Activated CD8-positive, alpha-beta memory T cell treated with anti-CD3 and anti-CD28 coated beads, Interleukin-2, amount 50 U/mL, for 1 hour (primary cell): Measurements from ENCODE around the gene PRDM1.

Experiments
- DNase-seq: peaks from one replicate; pipeline ENCODE4 v3.0.0-alpha.2; 2020; ENCODE audit errors: extremely low read depth

Gene PRDM1

DNA sequence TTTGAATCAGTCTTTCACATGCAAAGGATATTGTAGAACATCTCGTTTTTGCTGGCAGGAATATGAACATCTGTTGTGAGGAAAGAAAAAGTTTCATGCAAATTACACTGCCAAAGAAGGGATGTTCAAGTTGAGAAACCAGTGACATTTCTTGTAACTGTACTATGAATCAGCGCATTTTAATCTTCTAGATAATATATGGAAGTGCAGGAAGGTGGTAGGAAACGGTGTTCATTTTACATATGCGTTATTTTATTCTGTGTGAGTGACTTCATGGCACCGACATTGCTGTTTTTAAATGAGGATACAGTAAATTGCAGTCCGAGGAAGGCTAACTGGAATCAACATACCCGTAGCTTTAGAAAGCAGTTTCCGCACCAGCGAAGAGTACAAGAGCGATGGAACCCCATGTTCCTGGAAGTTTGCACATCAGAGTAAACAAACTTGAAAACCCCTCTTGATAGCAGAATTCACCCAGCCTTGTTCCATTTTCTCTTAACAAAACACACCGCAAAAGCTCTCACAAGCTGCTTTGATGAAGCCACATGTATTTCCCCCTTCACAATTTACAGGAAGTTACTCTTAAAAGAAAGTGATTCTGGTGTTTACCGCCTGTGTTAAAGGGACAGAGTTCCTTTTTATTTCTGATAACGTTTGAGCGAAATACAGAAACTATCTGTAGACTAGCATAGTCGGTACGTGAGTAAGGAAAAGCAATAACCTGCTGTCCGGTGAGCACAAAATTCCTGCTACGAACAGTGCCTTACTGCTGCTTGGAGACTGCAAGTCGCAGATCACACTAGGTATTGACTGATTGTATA lies 11.5 kb downstream of the PRDM1 start:
- DNase-seq = peak; percentile 34

- no peak for DNase-seq
Observed at GRCh38 chr6:106098383-106099234, 12.5 kb downstream of the PRDM1 start.

DNA sequence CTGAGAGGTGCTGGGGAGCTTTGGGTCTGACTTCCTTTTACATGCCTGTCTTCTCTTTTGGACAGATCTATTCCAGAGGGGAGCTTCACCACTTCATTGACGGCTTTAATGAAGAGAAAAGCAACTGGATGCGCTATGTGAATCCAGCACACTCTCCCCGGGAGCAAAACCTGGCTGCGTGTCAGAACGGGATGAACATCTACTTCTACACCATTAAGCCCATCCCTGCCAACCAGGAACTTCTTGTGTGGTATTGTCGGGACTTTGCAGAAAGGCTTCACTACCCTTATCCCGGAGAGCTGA lies 13.1 kb downstream of the PRDM1 start:
- DNase-seq = no peak

DNA sequence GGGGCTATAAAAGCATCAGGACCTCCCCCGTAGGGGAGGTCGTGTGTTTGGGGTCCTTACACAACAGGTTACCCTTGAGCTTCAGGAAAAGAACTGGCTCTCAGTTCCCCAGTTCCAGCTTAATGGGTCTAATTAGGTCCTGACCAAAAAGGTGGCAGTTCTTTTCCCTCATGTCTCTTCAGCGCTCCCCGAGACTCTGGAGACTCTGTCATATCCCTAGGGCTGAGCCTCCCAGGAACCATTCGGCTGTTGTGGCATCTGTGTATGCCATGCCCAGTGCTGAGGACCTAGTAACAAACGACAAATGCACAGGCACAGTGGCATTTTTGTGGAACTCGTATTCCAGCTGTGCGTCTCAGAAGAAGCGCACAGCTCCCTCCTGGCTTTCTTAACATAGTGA lies 14.6 kb downstream of the PRDM1 start:
- DNase-seq = no peak

- DNase-seq = no peak
Observed at GRCh38 chr6:106101466-106101865, 15.3 kb downstream of the PRDM1 start.

DNA sequence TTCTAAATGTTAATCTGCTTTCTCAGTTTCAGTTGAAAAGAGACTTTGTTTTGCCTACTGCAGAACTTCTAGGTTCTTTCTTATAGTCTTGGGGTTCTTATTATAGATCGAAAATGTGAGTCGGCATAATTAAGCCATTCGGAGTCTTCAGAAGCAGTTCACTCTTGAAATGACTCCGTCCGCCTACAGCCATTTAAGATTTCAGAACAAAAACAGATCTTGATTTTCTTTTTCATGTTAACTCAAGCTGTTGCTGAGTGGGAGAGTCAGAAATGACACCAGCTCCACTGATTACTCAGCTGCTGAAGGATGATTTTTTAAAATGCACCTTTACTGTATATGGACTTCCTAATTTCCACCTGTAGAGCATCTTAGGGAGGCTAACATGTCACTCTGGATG lies 15.9 kb downstream of the PRDM1 start:
- no peak for DNase-seq

DNA sequence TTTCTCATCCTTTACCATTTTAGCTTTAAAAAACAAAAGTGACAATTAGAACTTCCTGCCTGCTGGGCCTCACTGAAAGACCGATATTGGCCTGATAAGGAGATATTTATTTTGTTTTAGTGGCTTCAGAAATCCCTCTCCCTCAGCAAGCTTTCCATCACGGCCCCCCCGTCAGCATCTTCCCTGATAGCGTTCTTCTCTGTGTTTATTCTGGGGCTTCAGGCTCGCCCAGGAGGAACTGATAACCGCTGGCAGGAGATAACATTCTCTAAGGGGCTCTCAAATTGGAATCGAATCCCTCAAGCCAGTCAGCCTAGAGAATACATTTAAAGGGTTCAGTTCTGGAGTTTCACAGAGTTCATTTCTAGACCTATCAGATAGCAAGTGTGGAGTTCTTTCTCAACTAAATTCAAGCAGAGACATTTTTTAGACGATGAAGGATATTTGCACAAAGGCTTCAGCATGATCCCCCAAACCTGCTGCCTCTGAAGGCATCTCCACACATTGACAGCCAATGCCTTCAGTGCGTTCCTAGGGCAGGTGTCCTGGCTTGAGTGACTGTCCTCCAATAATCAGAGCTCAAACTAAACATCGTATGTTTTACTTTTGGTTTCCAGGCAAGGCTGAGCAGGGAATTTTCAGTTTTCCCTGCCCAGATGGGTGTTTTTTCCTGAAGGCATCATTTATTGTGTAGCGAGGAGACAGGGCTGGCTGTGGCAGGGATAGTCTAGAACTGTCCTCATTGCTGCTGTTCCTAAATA lies 17.0 kb downstream of the PRDM1 start:
- no peak for DNase-seq

DNA sequence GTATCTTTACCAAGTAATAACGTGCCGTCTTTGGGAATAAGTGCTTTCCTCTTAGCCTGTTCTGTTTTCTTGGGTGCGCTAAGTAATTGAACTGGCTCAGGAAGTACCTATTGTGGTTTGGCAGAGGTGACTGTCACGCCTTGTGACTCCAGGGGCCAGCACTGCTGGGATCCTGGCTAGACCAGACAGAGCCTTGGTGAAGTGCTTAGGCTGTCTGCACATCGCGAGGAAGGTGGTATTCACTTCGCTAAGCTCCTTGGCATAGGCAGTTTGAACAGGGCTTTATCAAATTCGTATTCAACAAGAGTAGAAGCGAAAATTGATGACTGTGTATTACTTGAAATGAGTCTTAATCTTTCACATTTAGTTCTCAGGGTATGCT lies 17.6 kb downstream of the PRDM1 start:
- DNase-seq = no peak

- no peak for DNase-seq
Observed at GRCh38 chr6:106104476-106104875, 18.3 kb downstream of the PRDM1 start.

DNA sequence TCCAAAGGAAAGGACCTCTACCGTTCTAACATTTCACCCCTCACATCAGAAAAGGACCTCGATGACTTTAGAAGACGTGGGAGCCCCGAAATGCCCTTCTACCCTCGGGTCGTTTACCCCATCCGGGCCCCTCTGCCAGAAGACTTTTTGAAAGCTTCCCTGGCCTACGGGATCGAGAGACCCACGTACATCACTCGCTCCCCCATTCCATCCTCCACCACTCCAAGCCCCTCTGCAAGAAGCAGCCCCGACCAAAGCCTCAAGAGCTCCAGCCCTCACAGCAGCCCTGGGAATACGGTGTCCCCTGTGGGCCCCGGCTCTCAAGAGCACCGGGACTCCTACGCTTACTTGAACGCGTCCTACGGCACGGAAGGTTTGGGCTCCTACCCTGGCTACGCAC lies 18.8 kb downstream of the PRDM1 start:
- DNase-seq = no peak

DNA sequence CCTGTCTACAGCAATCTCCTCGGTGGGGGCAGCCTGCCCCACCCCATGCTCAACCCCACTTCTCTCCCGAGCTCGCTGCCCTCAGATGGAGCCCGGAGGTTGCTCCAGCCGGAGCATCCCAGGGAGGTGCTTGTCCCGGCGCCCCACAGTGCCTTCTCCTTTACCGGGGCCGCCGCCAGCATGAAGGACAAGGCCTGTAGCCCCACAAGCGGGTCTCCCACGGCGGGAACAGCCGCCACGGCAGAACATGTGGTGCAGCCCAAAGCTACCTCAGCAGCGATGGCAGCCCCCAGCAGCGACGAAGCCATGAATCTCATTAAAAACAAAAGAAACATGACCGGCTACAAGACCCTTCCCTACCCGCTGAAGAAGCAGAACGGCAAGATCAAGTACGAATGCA lies 19.4 kb downstream of the PRDM1 start:
- DNase-seq = no peak

GRCh38 chr6:106106276-106107042 lies 20.3 kb downstream of the PRDM1 start:
- DNase-seq = no peak

GRCh38 chr6:106107043-106107613 lies 21.0 kb downstream of the PRDM1 start:
- DNase-seq = no peak

DNA sequence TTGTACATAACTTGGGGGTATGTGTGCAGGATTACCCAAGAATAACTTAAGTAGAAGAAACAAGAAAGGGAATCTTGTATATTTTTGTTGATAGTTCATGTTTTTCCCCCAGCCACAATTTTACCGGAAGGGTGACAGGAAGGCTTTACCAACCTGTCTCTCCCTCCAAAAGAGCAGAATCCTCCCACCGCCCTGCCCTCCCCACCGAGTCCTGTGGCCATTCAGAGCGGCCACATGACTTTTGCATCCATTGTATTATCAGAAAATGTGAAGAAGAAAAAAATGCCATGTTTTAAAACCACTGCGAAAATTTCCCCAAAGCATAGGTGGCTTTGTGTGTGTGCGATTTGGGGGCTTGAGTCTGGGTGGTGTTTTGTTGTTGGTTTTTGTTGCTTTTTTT lies 22.0 kb downstream of the PRDM1 start:
- no peak for DNase-seq

DNA sequence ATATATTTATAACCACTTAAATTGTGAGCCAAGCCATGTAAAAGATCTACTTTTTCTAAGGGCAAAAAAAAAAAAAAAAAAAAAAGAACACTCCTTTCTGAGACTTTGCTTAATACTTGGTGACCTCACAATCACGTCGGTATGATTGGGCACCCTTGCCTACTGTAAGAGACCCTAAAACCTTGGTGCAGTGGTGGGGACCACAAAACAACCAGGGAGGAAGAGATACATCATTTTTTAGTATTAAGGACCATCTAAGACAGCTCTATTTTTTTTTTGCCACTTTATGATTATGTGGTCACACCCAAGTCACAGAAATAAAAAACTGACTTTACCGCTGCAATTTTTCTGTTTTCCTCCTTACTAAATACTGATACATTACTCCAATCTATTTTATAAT lies 22.9 kb downstream of the PRDM1 start:
- DNase-seq = no peak

DNA sequence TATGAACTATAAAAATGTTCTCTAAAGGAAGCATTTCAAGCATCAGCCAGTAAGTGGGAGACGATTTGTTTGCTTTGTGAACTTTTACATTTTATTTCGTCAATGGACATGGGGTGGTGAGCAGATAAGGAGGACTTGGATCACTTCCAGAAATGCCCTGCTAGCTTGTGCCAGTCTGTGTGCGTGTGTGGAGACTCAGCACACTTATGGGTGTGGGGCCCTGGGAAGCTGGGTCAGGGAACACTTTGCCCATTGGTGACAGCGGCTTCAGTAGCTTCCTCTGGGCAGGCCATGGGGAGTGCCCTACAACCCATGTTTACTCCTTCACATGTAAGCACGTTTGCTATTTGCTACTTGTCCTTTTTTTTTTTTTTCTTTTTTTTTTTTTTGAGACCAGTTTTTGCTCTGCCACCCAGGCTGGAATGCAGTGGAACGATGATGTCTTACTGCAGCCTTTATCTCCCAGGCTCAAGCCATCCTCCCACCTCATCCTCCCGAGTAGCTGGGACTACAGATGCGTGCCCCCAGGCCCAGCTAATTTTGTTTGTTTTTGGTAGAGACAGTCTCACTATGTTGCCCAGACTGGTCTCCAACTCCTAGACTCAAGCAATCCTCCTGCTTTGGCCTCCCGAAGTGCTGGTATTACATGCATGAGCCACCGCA lies 24.2 kb downstream of the PRDM1 start:
- DNase-seq = no peak

DNA sequence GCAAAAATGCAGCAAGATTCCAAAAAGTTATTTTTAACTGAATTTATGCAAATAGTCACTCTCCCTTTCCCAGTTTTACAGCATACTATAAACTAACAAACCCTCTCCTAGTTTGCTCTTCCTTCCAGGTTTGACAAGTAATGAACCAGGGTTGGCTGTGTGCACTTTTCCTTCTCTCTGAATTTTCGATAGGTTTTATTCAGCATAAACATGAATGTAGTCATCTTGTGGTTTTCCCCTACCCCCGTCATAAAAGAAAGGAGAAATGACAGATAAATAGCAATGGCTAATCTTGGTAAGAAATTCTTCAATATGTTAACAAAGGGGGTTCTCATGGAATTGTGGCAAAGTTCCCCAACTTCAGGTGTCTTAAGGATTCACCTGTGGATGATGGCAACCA lies 26.3 kb downstream of the PRDM1 start:
- DNase-seq = no peak

GRCh38 chr6:106113256-106113959 lies 27.3 kb downstream of the PRDM1 start:
- DNase-seq = no peak

- DNase-seq = no peak
Observed at GRCh38 chr6:106114492-106114891, 28.4 kb downstream of the PRDM1 start.

DNA sequence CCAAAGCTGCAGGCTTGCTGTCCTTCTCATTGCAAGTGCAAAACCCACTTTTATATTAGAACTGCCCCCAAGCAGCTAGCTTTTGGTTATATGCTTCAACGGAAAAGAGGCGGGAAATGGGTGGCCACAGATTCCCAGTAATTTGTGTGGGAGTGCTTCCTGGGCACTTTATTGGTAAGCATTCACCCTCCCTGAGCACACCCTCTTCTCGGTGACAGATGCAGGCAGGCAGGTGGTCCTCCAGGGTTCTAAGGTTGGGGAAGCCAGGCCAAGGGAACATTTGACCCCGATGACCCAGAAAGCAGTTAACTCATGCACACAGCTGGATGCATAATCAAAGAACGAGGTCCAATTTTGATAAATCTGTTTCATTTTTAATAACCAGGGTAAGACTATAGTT lies 29.1 kb downstream of the PRDM1 start:
- DNase-seq = no peak
